Prostate gland (tissue), 2 donors: ENCODE results near the gene NCAN. TPM values are rescaled to one million over a fixed set of nuclear protein-coding genes. Genes with fewer than 3 reads are reported as not detected.

Experiments used
- DNase-seq: peaks from one replicate; pipeline ENCODE4 v3.0.0-alpha.2; 2019; ENCODE audit warnings: low spot score
- H3K27ac ChIP-seq, 2 donors: fragments of 200-600 bp; sonication (generic); 2 replicates each; pipeline ENCODE4 v1.5.1; 2017 to 2019
- H3K27me3 ChIP-seq: fragments of 200-600 bp; sonication (generic); replicated peaks from 2 replicates; pipeline ENCODE4 v1.5.1; 2019; ENCODE audit not compliant: insufficient read depth
- H3K36me3 ChIP-seq, 2 donors: fragments of 200-600 bp; sonication (generic); 1 replicate in 1 of 2; 2 replicates in 1 of 2; pipeline versions ENCODE4 v1.5.1 to v1.8.1; 2017 to 2019
- H3K4me1 ChIP-seq: fragments of 200-600 bp; sonication (generic); replicated peaks from 2 replicates; pipeline ENCODE4 v1.5.1; 2019
- H3K4me3 ChIP-seq, 2 donors: fragments of 200-600 bp; sonication (generic); 2 replicates each; pipeline ENCODE4 v1.5.1; 2017 to 2019
- H3K9me3 ChIP-seq: fragments of 200-600 bp; sonication (generic); 2 replicates; pipeline ENCODE4 v1.5.1; 2017
- POLR2A ChIP-seq: fragments of 450-650 bp; IDR thresholded peaks from one replicate; pipeline ENCODE4 v1.6.1; 2016; ENCODE audit warnings: antibody characterized with exemption, mild to moderate bottlenecking
- POLR2AphosphoS5 ChIP-seq: sonication (generic); formaldehyde crosslinking; IDR thresholded peaks from one replicate; pipeline ENCODE4 v1.6.1; 2017; ENCODE audit warnings: antibody characterized with exemption
- WGBS: methylation state at CpG from one replicate; pipeline ENCODE4 v1.1.5; 2018; 5-methylcytosine and 5-hydroxymethylcytosine counted together
- intact Hi-C: fragments of 100-400 bp; cut with DNase I; formaldehyde crosslinking; loops from one replicate; pipeline ENCODE4 v1.14.2; 2022
- total RNA-seq, 2 donors: library from RNA; depleted of rRNA; stranded (reverse); fragments of >200 nt; gene quantifications; one replicate each; pipeline ENCODE4 v1.1.0, GENCODE V29; 2016
- TF ChIP-seq, protein P1 (sequence below), 4 experiments: fragments of 200-600 bp in 2 of 4; fragments of 450-650 bp in 2 of 4; sonication (generic) in 2 of 4; IDR thresholded peaks; 1 replicate in 3 of 4; 2 replicates in 1 of 4; pipeline ENCODE4 v1.5.1; 2016 to 2019; ENCODE audit warnings: antibody characterized with exemption in 4 of 4, mild to moderate bottlenecking in 2 of 4, moderate library complexity in 2 of 4

The NCAN gene
- total RNA-seq, 2 donors from 2014 or later: 1.2 TPM; not detected in 1

DNA sequence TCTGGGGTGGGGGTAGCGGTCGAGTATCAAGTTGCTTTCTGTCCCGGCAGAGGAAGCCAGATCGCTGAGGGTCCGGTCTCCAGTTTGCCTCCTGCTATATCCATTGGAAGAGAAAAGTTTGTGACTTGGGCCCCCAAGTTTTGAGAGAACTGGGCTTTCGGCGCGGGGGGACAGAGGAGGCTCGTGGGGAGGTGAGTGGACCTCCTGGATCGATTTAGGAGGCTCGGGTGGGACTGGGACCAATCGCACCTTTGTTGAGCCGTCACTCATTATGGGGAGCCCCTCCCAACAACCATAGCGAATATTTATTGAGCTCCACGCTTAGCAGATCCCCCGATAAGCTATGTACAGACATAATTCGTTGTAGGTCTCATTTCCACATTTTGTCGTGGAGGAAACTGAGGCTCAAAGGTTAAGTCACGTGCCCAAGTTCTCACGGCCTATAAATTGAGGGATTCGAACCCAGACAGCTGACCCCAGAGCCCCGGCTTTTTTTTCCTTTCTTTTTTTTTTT is 18.8 kb upstream of the NCAN start:
- TF ChIP-seq POLR2AphosphoS5: no peak
- no peaks in the 10 kb centered on the region for H3K36me3 ChIP-seq
- intact Hi-C loops: loop anchor here (5.0 kb wide), 1 partner anchor 129 kb away; the partner anchor contains the start of genes MAU2 and SUGP1
- no peaks in the 10 kb centered on the region for H3K9me3 ChIP-seq
- H3K27ac ChIP-seq: peak overlapping the region; percentile 75 to 98
- DNase-seq: no peak
- H3K4me3 ChIP-seq: peak overlapping the region; percentile 73 to 85
- under 1% methylated on average over 22 of the region's 22 CpGs for WGBS
- H3K4me1 ChIP-seq: peaks cover 4% of the 10 kb centered on the region
- H3K27me3 ChIP-seq: no peaks in the 10 kb centered on the region

GRCh38 chr19:19193926-19194325 is 17.8 kb upstream of the NCAN start:
- 84% methylated on average over 5 of the region's 5 CpGs for WGBS
- Histone ChIP-seq H3K36me3 (no peaks in the 10 kb centered on the region), H3K4me3 (no peak overlapping the region), H3K27me3 (no peaks in the 10 kb centered on the region), H3K27ac (peak overlapping the region in 1 of 2 donors; percentile 19), H3K9me3 (no peaks in the 10 kb centered on the region), H3K4me1 (peaks cover 4% of the 10 kb centered on the region)
- intact Hi-C loops: loop anchor here (5.0 kb wide), 1 partner anchor 128 kb away; the partner anchor contains the start of genes MAU2 and SUGP1
- DNase-seq: no peak
- TF ChIP-seq, protein P1, sequence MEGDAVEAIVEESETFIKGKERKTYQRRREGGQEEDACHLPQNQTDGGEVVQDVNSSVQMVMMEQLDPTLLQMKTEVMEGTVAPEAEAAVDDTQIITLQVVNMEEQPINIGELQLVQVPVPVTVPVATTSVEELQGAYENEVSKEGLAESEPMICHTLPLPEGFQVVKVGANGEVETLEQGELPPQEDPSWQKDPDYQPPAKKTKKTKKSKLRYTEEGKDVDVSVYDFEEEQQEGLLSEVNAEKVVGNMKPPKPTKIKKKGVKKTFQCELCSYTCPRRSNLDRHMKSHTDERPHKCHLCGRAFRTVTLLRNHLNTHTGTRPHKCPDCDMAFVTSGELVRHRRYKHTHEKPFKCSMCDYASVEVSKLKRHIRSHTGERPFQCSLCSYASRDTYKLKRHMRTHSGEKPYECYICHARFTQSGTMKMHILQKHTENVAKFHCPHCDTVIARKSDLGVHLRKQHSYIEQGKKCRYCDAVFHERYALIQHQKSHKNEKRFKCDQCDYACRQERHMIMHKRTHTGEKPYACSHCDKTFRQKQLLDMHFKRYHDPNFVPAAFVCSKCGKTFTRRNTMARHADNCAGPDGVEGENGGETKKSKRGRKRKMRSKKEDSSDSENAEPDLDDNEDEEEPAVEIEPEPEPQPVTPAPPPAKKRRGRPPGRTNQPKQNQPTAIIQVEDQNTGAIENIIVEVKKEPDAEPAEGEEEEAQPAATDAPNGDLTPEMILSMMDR (IDR thresholded peaks at IDR 0.05): no peak
- TF ChIP-seq POLR2AphosphoS5: no peak
- TF ChIP-seq POLR2A: no peak

DNA sequence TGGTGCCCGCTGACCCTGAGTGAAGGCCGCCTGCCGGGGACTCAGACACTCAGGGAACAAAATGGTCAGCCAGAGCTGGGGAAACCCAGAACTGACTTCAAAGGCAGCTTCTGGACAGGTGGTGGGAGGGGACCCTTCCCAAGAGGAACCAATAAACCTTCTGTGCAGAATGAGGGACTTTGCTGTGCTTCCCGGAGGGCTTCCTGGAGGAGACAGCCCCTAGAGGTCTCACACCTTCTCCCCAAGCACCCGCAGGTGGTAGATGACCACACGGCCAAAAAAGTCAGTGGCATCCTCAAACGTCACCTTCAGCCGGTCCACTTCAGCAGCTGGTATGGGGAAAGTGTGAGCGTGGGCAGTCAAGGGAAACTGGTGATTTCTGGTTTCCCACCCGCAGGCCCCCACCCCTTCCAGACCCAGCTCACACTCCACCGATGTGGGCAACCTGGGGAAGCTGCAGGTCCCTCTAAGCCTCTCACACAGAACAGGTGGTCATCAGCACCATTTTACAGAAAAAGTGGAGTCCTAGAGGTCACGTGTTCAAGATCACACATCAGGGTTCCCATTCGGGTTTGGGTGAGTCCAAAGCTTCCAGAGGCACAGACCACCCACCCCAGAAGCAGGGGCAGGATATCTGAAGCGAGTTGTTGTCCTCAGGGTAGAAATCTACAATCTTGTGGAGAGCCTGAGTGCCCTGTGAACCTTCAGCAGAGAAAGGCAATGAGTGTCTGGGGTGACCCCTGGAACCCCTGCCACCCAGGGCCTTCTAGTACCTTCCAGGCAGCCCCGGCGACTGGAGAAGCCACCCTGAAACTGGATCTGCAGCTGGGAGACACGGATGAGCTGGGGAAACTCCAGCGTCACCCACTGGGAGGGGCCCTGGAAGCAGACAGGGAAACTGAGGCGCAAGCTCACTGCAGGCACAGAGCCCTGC is 9.8 kb upstream of the NCAN start:
- peak overlapping the region; percentile 62 to 68 for H3K27ac ChIP-seq
- no peak for TF ChIP-seq POLR2AphosphoS5
- no peaks in the 10 kb centered on the region for H3K36me3 ChIP-seq
- intact Hi-C loops: no loop called here
- peaks cover 8% of the 10 kb centered on the region for H3K4me1 ChIP-seq
- DNase-seq: no peak
- no peaks in the 10 kb centered on the region for H3K27me3 ChIP-seq
- 73% methylated on average over 19 of the region's 19 CpGs for WGBS
- H3K4me3 ChIP-seq: peak overlapping the region; percentile 44 to 53
- no peaks in the 10 kb centered on the region for H3K9me3 ChIP-seq

- 9% methylated on average over 11 of the region's 11 CpGs for WGBS
- no peaks in the 10 kb centered on the region for H3K9me3 ChIP-seq
- no peaks in the 10 kb centered on the region for H3K36me3 ChIP-seq
- intact Hi-C loops: no loop called here
- peak overlapping the region; percentile 62 to 68 for H3K27ac ChIP-seq
- DNase-seq: no peak
- H3K4me3 ChIP-seq: peak overlapping the region; percentile 44 to 53
- H3K4me1 ChIP-seq: peaks cover 8% of the 10 kb centered on the region
- TF ChIP-seq, protein P1 (IDR thresholded peaks at IDR 0.05): no peak
- TF ChIP-seq POLR2A (no peak), POLR2AphosphoS5 (no peak)
- no peaks in the 10 kb centered on the region for H3K27me3 ChIP-seq
Observed at GRCh38 chr19:19202707-19203011, 9.1 kb upstream of the NCAN start.

- peaks cover 8% of the 10 kb centered on the region for H3K4me1 ChIP-seq
- H3K27ac ChIP-seq: peak within 1 kb of the TSS; percentile 62 to 68
- H3K4me3 ChIP-seq: peak within 1 kb of the TSS; percentile 44 to 53
- DNase-seq: peak; percentile 84
- H3K36me3 ChIP-seq: no peaks in the 10 kb centered on the region
- H3K27me3 ChIP-seq: no peaks in the 10 kb centered on the region
- 8% methylated on average over 60 of the region's 60 CpGs for WGBS
- no peaks in the 10 kb centered on the region for H3K9me3 ChIP-seq
- TF ChIP-seq, protein P1 (IDR thresholded peaks at IDR 0.05): no peak
- peak; percentile 95 for TF ChIP-seq POLR2AphosphoS5
- intact Hi-C loops: no loop called here
Observed at GRCh38 chr19:19203012-19203856, 8.5 kb upstream of the NCAN start, which contains the start of gene NR2C2AP. NR2C2AP (minus strand) TSS chr19:19203414; CDS start chr19:19203060, 354 bp downstream.
